ENCODE results near the gene CCDC146. TPM values are rescaled to one million over a fixed set of nuclear protein-coding genes. Genes with fewer than 3 reads are reported as not detected.
"Not testable (repeated sequence)": the region's sequence is repeated elsewhere in the genome, so short reads cannot be mapped to it uniquely, and the experiment has no call there.

Gene CCDC146
- total RNA-seq = 6.7 TPM
- polyA plus RNA-seq (ENCODE audit: insufficient read depth in 1 of 8, insufficient read length in 8 of 8, low replicate concordance in 1 of 8) = 10 to 100 TPM in 2 of 8 donors, 1 to 10 TPM in 6; 5.3 to 11.7 (median 7.4) TPM
- long read RNA-seq, donor 1, partial matches to known transcripts = 0 of 1 reads
- long read RNA-seq, donor 1, other reads (novel, unspliced or antisense) = 0 of 1 reads
- long read RNA-seq, donor 2 = 0 reads
- long read RNA-seq, donor 3, partial matches to known transcripts = 0 of 3 reads
- long read RNA-seq, donor 3, other reads (novel, unspliced or antisense) = 0 of 3 reads
- long read RNA-seq, donor 4 = 0 reads
- long read RNA-seq, donor 5, partial matches to known transcripts = 0 of 4 reads
- long read RNA-seq, donor 5, other reads (novel, unspliced or antisense) = 0 of 4 reads
- long read RNA-seq, donor 6, partial matches to known transcripts = 0 of 1 reads
- long read RNA-seq, donor 6, other reads (novel, unspliced or antisense) = 0 of 1 reads
- long read RNA-seq, donor 7, partial matches to known transcripts = 7 of 19 reads
- long read RNA-seq, donor 7, other reads (novel, unspliced or antisense) = 11 of 19 reads
- long read RNA-seq, donor 8, partial matches to known transcripts = 13 of 13 reads
- long read RNA-seq, donor 8, other reads (novel, unspliced or antisense) = 0 of 13 reads
- long read RNA-seq, donor 9, partial matches to known transcripts = 0 of 3 reads
- long read RNA-seq, donor 9, other reads (novel, unspliced or antisense) = 0 of 3 reads
- long read RNA-seq, donor 10, partial matches to known transcripts = 0 of 1 reads
- long read RNA-seq, donor 10, other reads (novel, unspliced or antisense) = 0 of 1 reads
- long read RNA-seq, donor 11, partial matches to known transcripts = 10 of 13 reads
- long read RNA-seq, donor 11, other reads (novel, unspliced or antisense) = 0 of 13 reads

GRCh38 chr7:77121860-77122681 lies at the start of gene CCDC146:
Gene CCDC146, plus strand, starts transcription at chr7:77122615. Its CDS starts 45,054 bp downstream, at chr7:77167669.
- H3K9me3 ChIP-seq (replicated peaks; ENCODE audit: control insufficient read depth, low read depth, low read length); H3K27me3 ChIP-seq (ENCODE audit: control insufficient read depth, insufficient read depth, low read length); H3K4me1 ChIP-seq (ENCODE audit: control insufficient read depth, insufficient read depth, low read length); H3K36me3 ChIP-seq (ENCODE audit: control insufficient read depth, insufficient read depth, low read length): not testable (repeated sequence)
- DNase-seq = peak; percentile 99
- H3K4me3 ChIP-seq (ENCODE audit: low read length) = peak within 1 kb of the TSS; percentile 61
- WGBS (ENCODE audit: insufficient coverage) = 0% methylated on average over 35 of the region's 50 CpGs
- peak within 1 kb of the TSS; percentile 13 for H3K27ac ChIP-seq (ENCODE audit: low read length)

GRCh38 chr7:77074786-77075396 lies 47.5 kb upstream of the CCDC146 start:
- H3K27me3 ChIP-seq (ENCODE audit: control insufficient read depth, insufficient read depth, low read length); H3K27ac ChIP-seq (ENCODE audit: low read length); H3K4me3 ChIP-seq (ENCODE audit: low read length); H3K36me3 ChIP-seq (ENCODE audit: control insufficient read depth, insufficient read depth, low read length); H3K4me1 ChIP-seq (ENCODE audit: control insufficient read depth, insufficient read depth, low read length); H3K9me3 ChIP-seq (replicated peaks; ENCODE audit: control insufficient read depth, low read depth, low read length); DNase-seq: not testable (repeated sequence)
- WGBS (ENCODE audit: insufficient coverage) = no CpG with 5 or more reads among the region's 6 CpGs

- not testable (repeated sequence) for H3K27ac ChIP-seq (ENCODE audit: low read length); DNase-seq; H3K27me3 ChIP-seq (ENCODE audit: control insufficient read depth, insufficient read depth, low read length); H3K4me1 ChIP-seq (ENCODE audit: control insufficient read depth, insufficient read depth, low read length); H3K36me3 ChIP-seq (ENCODE audit: control insufficient read depth, insufficient read depth, low read length); H3K9me3 ChIP-seq (replicated peaks; ENCODE audit: control insufficient read depth, low read depth, low read length); H3K4me3 ChIP-seq (ENCODE audit: low read length)
- WGBS (ENCODE audit: insufficient coverage) = no CpG with 5 or more reads among the region's 5 CpGs
Observed at GRCh38 chr7:77077060-77077459, 45.4 kb upstream of the CCDC146 start.

GRCh38 chr7:77079112-77079511 lies 43.3 kb upstream of the CCDC146 start:
- DNase-seq = peak; percentile 1
- H3K27me3 ChIP-seq (ENCODE audit: control insufficient read depth, insufficient read depth, low read length); H3K4me3 ChIP-seq (ENCODE audit: low read length); H3K36me3 ChIP-seq (ENCODE audit: control insufficient read depth, insufficient read depth, low read length); H3K27ac ChIP-seq (ENCODE audit: low read length); H3K4me1 ChIP-seq (ENCODE audit: control insufficient read depth, insufficient read depth, low read length); H3K9me3 ChIP-seq (replicated peaks; ENCODE audit: control insufficient read depth, low read depth, low read length): not testable (repeated sequence)

GRCh38 chr7:77079624-77080023 lies 42.8 kb upstream of the CCDC146 start:
- H3K27ac ChIP-seq (ENCODE audit: low read length); H3K27me3 ChIP-seq (ENCODE audit: control insufficient read depth, insufficient read depth, low read length); H3K4me3 ChIP-seq (ENCODE audit: low read length); DNase-seq; H3K4me1 ChIP-seq (ENCODE audit: control insufficient read depth, insufficient read depth, low read length); H3K9me3 ChIP-seq (replicated peaks; ENCODE audit: control insufficient read depth, low read depth, low read length); H3K36me3 ChIP-seq (ENCODE audit: control insufficient read depth, insufficient read depth, low read length): not testable (repeated sequence)
- WGBS (ENCODE audit: insufficient coverage) = no CpG with 5 or more reads among the region's 5 CpGs

- DNase-seq; H3K27me3 ChIP-seq (ENCODE audit: control insufficient read depth, insufficient read depth, low read length); H3K36me3 ChIP-seq (ENCODE audit: control insufficient read depth, insufficient read depth, low read length); H3K4me1 ChIP-seq (ENCODE audit: control insufficient read depth, insufficient read depth, low read length); H3K9me3 ChIP-seq (replicated peaks; ENCODE audit: control insufficient read depth, low read depth, low read length); H3K27ac ChIP-seq (ENCODE audit: low read length); H3K4me3 ChIP-seq (ENCODE audit: low read length): not testable (repeated sequence)
- no CpG with 5 or more reads among the region's 2 CpGs for WGBS (ENCODE audit: insufficient coverage)
Observed at GRCh38 chr7:77080236-77080635, 42.2 kb upstream of the CCDC146 start.

GRCh38 chr7:77082192-77082591 lies 40.2 kb upstream of the CCDC146 start:
- not testable (repeated sequence) for H3K36me3 ChIP-seq (ENCODE audit: control insufficient read depth, insufficient read depth, low read length); H3K4me3 ChIP-seq (ENCODE audit: low read length); H3K4me1 ChIP-seq (ENCODE audit: control insufficient read depth, insufficient read depth, low read length); H3K9me3 ChIP-seq (replicated peaks; ENCODE audit: control insufficient read depth, low read depth, low read length); DNase-seq; H3K27me3 ChIP-seq (ENCODE audit: control insufficient read depth, insufficient read depth, low read length); H3K27ac ChIP-seq (ENCODE audit: low read length)
- WGBS (ENCODE audit: insufficient coverage) = no CpG with 5 or more reads among the region's 1 CpG

- no CpG with 5 or more reads among the region's 2 CpGs for WGBS (ENCODE audit: insufficient coverage)
- not testable (repeated sequence) for H3K27ac ChIP-seq (ENCODE audit: low read length); H3K9me3 ChIP-seq (replicated peaks; ENCODE audit: control insufficient read depth, low read depth, low read length); H3K27me3 ChIP-seq (ENCODE audit: control insufficient read depth, insufficient read depth, low read length); H3K4me1 ChIP-seq (ENCODE audit: control insufficient read depth, insufficient read depth, low read length); H3K36me3 ChIP-seq (ENCODE audit: control insufficient read depth, insufficient read depth, low read length); H3K4me3 ChIP-seq (ENCODE audit: low read length)
- DNase-seq = peak; percentile 39
Observed at GRCh38 chr7:77092301-77092700, 30.1 kb upstream of the CCDC146 start.

GRCh38 chr7:77100501-77100900 lies 21.9 kb upstream of the CCDC146 start:
- not testable (repeated sequence) for H3K27me3 ChIP-seq (ENCODE audit: control insufficient read depth, insufficient read depth, low read length); H3K36me3 ChIP-seq (ENCODE audit: control insufficient read depth, insufficient read depth, low read length); DNase-seq; H3K4me3 ChIP-seq (ENCODE audit: low read length); H3K27ac ChIP-seq (ENCODE audit: low read length); H3K4me1 ChIP-seq (ENCODE audit: control insufficient read depth, insufficient read depth, low read length); H3K9me3 ChIP-seq (replicated peaks; ENCODE audit: control insufficient read depth, low read depth, low read length)
- WGBS (ENCODE audit: insufficient coverage) = no CpG with 5 or more reads among the region's 3 CpGs
